Thyroid gland (tissue), 4 donors: ENCODE results near the gene TIAM1.

Experiments used
- CTCF ChIP-seq, 6 experiments: fragments of 200-600 bp in 3 of 6; fragments of 450-650 bp in 3 of 6; sonication (generic) in 3 of 6; IDR thresholded peaks; one replicate each; pipeline ENCODE4 v1.5.1; 2016 to 2019; ENCODE audit warnings: antibody characterized with exemption in 6 of 6, mild to moderate bottlenecking in 2 of 6, inconsistent platforms in 1 of 6, moderate library complexity in 1 of 6
- POLR2A ChIP-seq, 2 donors: fragments of 450-650 bp; IDR thresholded peaks; one replicate each; pipeline ENCODE4 v1.6.1; 2017; ENCODE audit warnings: antibody characterized with exemption in 2 of 2, mild to moderate bottlenecking in 2 of 2, moderate library complexity in 1 of 2

GRCh38 chr21:31236528-31236927, 107.5 kb downstream of the TIAM1 start:
- TF ChIP-seq CTCF (IDR thresholded peaks at IDR 0.05) (no peak), POLR2A (IDR thresholded peaks at IDR 0.05) (no peak)
